PC-3 (cell line): ENCODE measurements around the gene TAS2R50. TPM values are rescaled to one million over a fixed set of nuclear protein-coding genes. Genes with fewer than 3 reads are reported as not detected.

ENCODE experiments used
- ATAC-seq: fragments of 200-7000 bp; cut with Tn5 transposase; 2 replicates; pipeline ENCODE4 v1.9.1; 2020; ENCODE audit warnings: mild to moderate bottlenecking, moderate library complexity
- BruUV-seq: library from RNA; stranded (reverse); fragments of 400-500 nt; replicated peaks from 2 replicates; lab custom pipeline; 2021; lab: Mats Ljungman, UMichigan
- CTCF ChIA-PET: fragments of 300-600 bp; sonication (Branson Sonifier 250); formaldehyde crosslinking; loops from one replicate; lab custom pipeline; 2022; ENCODE audit warnings: antibody characterized with exemption; lab: Charles Lee
- POLR2A ChIA-PET: fragments of 300-600 bp; sonication (Branson Sonifier 250); formaldehyde crosslinking; loops from one replicate; lab custom pipeline; 2022; ENCODE audit warnings: antibody characterized with exemption; ENCODE audit not compliant: unreplicated experiment; lab: Charles Lee
- DNase-seq: peaks from one replicate; pipeline ENCODE4 v3.0.0-alpha.2; 2015
- H2AFZ ChIP-seq: fragments of 300-600 bp; sonication (generic); 2 replicates; pipeline ENCODE4 v1.6.0; 2016; ENCODE audit warnings: antibody characterized with exemption, low read length
- H3F3A ChIP-seq: fragments of 300-600 bp; sonication (generic); one replicate; pipeline ENCODE4 v1.6.0; 2017; ENCODE audit warnings: antibody characterized with exemption, low read length, control low read depth, mild to moderate bottlenecking; ENCODE audit not compliant: unreplicated experiment
- H3K27ac ChIP-seq: fragments of 300-600 bp; sonication (generic); 2 replicates; pipeline ENCODE4 v1.5.1; 2016; ENCODE audit warnings: mild to moderate bottlenecking, low read length
- H3K27me3 ChIP-seq: fragments of 300-600 bp; sonication (generic); 2 replicates; pipeline ENCODE4 v1.6.1; 2016; ENCODE audit warnings: low read length, mixed read lengths
- H3K36me3 ChIP-seq: fragments of 300-600 bp; sonication (generic); 2 replicates; pipeline ENCODE4 v1.6.1; 2016; ENCODE audit warnings: low read depth, mixed run types, low read length, mixed read lengths
- H3K4me1 ChIP-seq: fragments of 300-600 bp; sonication (generic); 2 replicates; pipeline ENCODE4 v1.5.1; 2016; ENCODE audit warnings: low read length; ENCODE audit not compliant: insufficient read depth
- H3K4me2 ChIP-seq: fragments of 300-600 bp; sonication (generic); 2 replicates; pipeline ENCODE4 v1.6.0; 2016; ENCODE audit warnings: low read length
- H3K4me3 ChIP-seq: fragments of 300-600 bp; sonication (generic); 2 replicates; pipeline ENCODE4 v1.5.1; 2016; ENCODE audit warnings: mild to moderate bottlenecking, low read length, mixed read lengths
- H3K79me2 ChIP-seq: fragments of 300-600 bp; sonication (generic); 2 replicates; pipeline ENCODE4 v1.6.1; 2017; ENCODE audit warnings: low read length, mixed read lengths
- H3K9ac ChIP-seq: fragments of 300-600 bp; sonication (generic); 2 replicates; pipeline ENCODE4 v1.6.0; 2016; ENCODE audit warnings: mild to moderate bottlenecking, low read length
- H3K9me2 ChIP-seq: fragments of 300-600 bp; sonication (generic); replicated peaks from 2 replicates; pipeline ENCODE4 v1.6.1; 2016; ENCODE audit warnings: mixed run types, low read length, mixed read lengths
- H3K9me3 ChIP-seq: fragments of 300-600 bp; sonication (generic); 2 replicates; pipeline ENCODE4 v1.6.1; 2016; ENCODE audit warnings: low read length, mixed read lengths
- H4K20me1 ChIP-seq: fragments of 300-600 bp; sonication (generic); 2 replicates; pipeline ENCODE4 v1.6.1; 2016; ENCODE audit warnings: low read length, mixed read lengths
- CTCF ChIP-seq: fragments of 300-600 bp; sonication (generic); conservative IDR thresholded peaks from 2 replicates; pipeline ENCODE4 v1.5.1; 2017; ENCODE audit warnings: antibody characterized with exemption, low read depth, mild to moderate bottlenecking, low read length
- EZH2 ChIP-seq: fragments of 300-600 bp; sonication (generic); IDR thresholded peaks from one replicate; pipeline ENCODE4 v1.6.1; 2017; ENCODE audit warnings: antibody characterized with exemption, mild to moderate bottlenecking, low read length; ENCODE audit not compliant: unreplicated experiment
- EZH2phosphoT487 ChIP-seq: fragments of 300-600 bp; sonication (generic); IDR thresholded peaks from 2 replicates; pipeline ENCODE4 v1.6.1; 2018; ENCODE audit warnings: mild to moderate bottlenecking, antibody characterized with exemption, low read length, borderline replicate concordance
- intact Hi-C: fragments of 100-400 bp; cut with micrococcal nuclease; formaldehyde crosslinking; loops from 2 replicates; pipeline ENCODE4 v1.9.0; 2023
- total RNA-seq: library from RNA; depleted of rRNA; stranded (reverse); fragments of >200 nt; gene quantifications from 2 replicates; pipeline ENCODE4 v1.2.3, GENCODE V29; 2014

The TAS2R50 gene
- total RNA-seq, 1 experiment from 2014 or later: 0.29 TPM

DNA sequence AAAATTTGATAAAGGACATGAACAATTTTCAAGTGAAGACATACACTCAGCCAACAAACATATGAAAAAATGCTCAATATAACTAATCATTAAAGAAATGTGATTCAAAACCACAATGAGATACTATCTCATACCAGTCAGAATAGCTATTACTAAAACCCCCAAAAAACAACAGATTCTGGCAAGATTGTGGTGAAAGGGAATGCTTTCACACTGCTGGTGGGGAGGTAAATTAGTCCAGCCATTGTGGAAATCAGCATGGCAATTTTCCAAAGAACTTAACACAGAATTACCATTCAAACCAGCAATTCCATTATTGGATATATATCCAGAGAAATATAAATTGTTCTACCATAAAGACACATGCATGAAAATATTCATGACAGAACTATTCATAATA, 29.0 kb downstream of the TAS2R50 start:
- CTCF ChIA-PET: no interaction called here
- intact Hi-C loops: no loop called here
- no peaks in the 10 kb centered on the region for H3F3A ChIP-seq

GRCh38 chr12:10956085-10956484, 30.6 kb downstream of the TAS2R50 start:
- DNase-seq: no peak
- ChIA-PET CTCF (no interaction called here), POLR2A (no interaction called here)
- H3K27me3 ChIP-seq: no peaks in the 10 kb centered on the region
- ATAC-seq: no peak
- intact Hi-C loops: no loop called here
- no peak overlapping the region for H3K9ac ChIP-seq
- no peaks in the 10 kb centered on the region for H3K9me3 ChIP-seq
- no peak overlapping the region for H3K4me2 ChIP-seq
- no peak overlapping the region for H2AFZ ChIP-seq
- H3K9me2 ChIP-seq: no peaks in the 10 kb centered on the region
- no peaks in the 10 kb centered on the region for H3K4me1 ChIP-seq
- H3F3A ChIP-seq: no peaks in the 10 kb centered on the region
- no peaks in the 10 kb centered on the region for H3K79me2 ChIP-seq
- no peak overlapping the region for H3K27ac ChIP-seq
- no peaks in the 10 kb centered on the region for H4K20me1 ChIP-seq
- no peaks in the 10 kb centered on the region for H3K36me3 ChIP-seq
- no peak overlapping the region for H3K4me3 ChIP-seq
- TF ChIP-seq CTCF (no peak), EZH2phosphoT487 (no peak), EZH2 (no peak)
- no TSS peak for BruUV-seq

More for the DNA sequence above, 29.0 kb downstream of the TAS2R50 start:
- Histone ChIP-seq H3K36me3 (no peaks in the 10 kb centered on the region), H3K27ac (no peak overlapping the region), H2AFZ (no peak overlapping the region), H3K4me2 (no peak overlapping the region), H3K9me2 (no peaks in the 10 kb centered on the region), H3K79me2 (no peaks in the 10 kb centered on the region), H3K4me3 (no peak overlapping the region), H4K20me1 (no peaks in the 10 kb centered on the region), H3K9me3 (no peaks in the 10 kb centered on the region), H3K9ac (no peak overlapping the region), H3K27me3 (no peaks in the 10 kb centered on the region), H3K4me1 (no peaks in the 10 kb centered on the region)
- DNase-seq: no peak
- no TSS peak for BruUV-seq
- POLR2A ChIA-PET: no interaction called here
- TF ChIP-seq CTCF: no peak
- no peak for TF ChIP-seq EZH2phosphoT487
- no peak for TF ChIP-seq EZH2
- ATAC-seq: no peak

DNA sequence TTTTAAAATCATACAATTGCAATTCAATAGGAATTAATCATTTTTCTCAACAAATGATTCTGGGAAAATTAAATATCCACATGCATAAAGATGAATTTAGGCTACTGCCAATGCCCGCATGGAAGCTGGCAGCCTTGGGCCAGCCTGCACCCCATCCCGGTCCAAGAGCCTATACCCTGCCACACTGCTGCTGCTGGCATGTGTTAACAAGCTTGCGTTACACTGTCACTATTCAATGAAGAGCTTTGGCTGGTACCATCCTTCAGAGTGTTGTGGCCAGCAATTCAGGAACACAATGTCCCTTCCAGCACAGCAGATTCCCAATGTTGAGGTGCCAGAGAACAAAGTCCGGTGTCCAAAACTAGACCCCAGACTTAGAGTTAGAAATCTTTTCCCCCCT, 34.1 kb downstream of the TAS2R50 start:
- Histone ChIP-seq H3K27me3 (no peaks in the 10 kb centered on the region), H2AFZ (no peak overlapping the region), H3K4me2 (no peak overlapping the region), H3K79me2 (no peaks in the 10 kb centered on the region), H3K27ac (no peak overlapping the region), H4K20me1 (no peaks in the 10 kb centered on the region), H3K9me2 (no peaks in the 10 kb centered on the region), H3K36me3 (no peaks in the 10 kb centered on the region), H3K4me1 (no peaks in the 10 kb centered on the region), H3K9ac (no peak overlapping the region), H3F3A (no peaks in the 10 kb centered on the region), H3K9me3 (no peaks in the 10 kb centered on the region), H3K4me3 (no peak overlapping the region)
- BruUV-seq: no TSS peak
- TF ChIP-seq EZH2phosphoT487 (no peak), EZH2 (no peak), CTCF (no peak)
- no peak for DNase-seq
- ChIA-PET POLR2A (no interaction called here), CTCF (no interaction called here)
- intact Hi-C loops: no loop called here
- no peak for ATAC-seq
